GM19328 (cell line): ENCODE results near the gene SVIL.
"Not testable (repeated sequence)": the region's sequence is repeated elsewhere in the genome, so short reads cannot be mapped to it uniquely, and the experiment has no call there.

Experiments
- ATAC-seq: cut with Tn5 transposase; IDR thresholded peaks from one replicate; pipeline ENCODE4 v1.9.1; 2021; ENCODE audit warnings: mild to moderate bottlenecking, moderate library complexity; ENCODE audit not compliant: unreplicated experiment

Gene SVIL

GRCh38 chr10:29606693-29607092, 28.1 kb downstream of the SVIL start:
- not testable (repeated sequence) for ATAC-seq

GRCh38 chr10:29604291-29604825, 30.4 kb downstream of the SVIL start:
- ATAC-seq: no peak

GRCh38 chr10:29603223-29603896, 31.4 kb downstream of the SVIL start:
- no peak for ATAC-seq

GRCh38 chr10:29600821-29601220, 34.0 kb downstream of the SVIL start:
- no peak for ATAC-seq

GRCh38 chr10:29600067-29600466, 34.7 kb downstream of the SVIL start:
- no peak for ATAC-seq

- no peak for ATAC-seq
These were observed 35.9 kb downstream of the SVIL start for GRCh38 chr10:29598851-29599311.

- ATAC-seq: no peak
These were observed 37.9 kb downstream of the SVIL start for GRCh38 chr10:29596826-29597225.

GRCh38 chr10:29596356-29596755, 38.4 kb downstream of the SVIL start:
- no peak for ATAC-seq

- no peak for ATAC-seq
These were observed 39.0 kb downstream of the SVIL start for GRCh38 chr10:29595636-29596225.

GRCh38 chr10:29595146-29595545, 39.6 kb downstream of the SVIL start:
- ATAC-seq: no peak

GRCh38 chr10:29591651-29591968, 43.2 kb downstream of the SVIL start:
- ATAC-seq: no peak

- ATAC-seq: no peak
These were observed 43.7 kb downstream of the SVIL start for GRCh38 chr10:29590915-29591650.

- no peak for ATAC-seq
These were observed 45.9 kb downstream of the SVIL start for GRCh38 chr10:29588629-29589421.

- not testable (repeated sequence) for ATAC-seq
These were observed 46.8 kb downstream of the SVIL start for GRCh38 chr10:29587750-29588628.

GRCh38 chr10:29587102-29587749, 47.5 kb downstream of the SVIL start:
- ATAC-seq: not testable (repeated sequence)

GRCh38 chr10:29586509-29586908, 48.3 kb downstream of the SVIL start:
- no peak for ATAC-seq

GRCh38 chr10:29585488-29585976, 49.2 kb downstream of the SVIL start:
- no peak for ATAC-seq

GRCh38 chr10:29584436-29584835, 50.3 kb downstream of the SVIL start:
- ATAC-seq: no peak

- no peak for ATAC-seq
These were observed 51.1 kb downstream of the SVIL start for GRCh38 chr10:29583674-29584073.
